8988T (cell line): ENCODE measurements around the gene PLAC8L1.

Experiments
- DNase-seq: peaks from one replicate; pipeline ENCODE4 v3.0.0; 2011

PLAC8L1 gene

GRCh38 chr5:146078566-146078965 lies 26.8 kb downstream of the PLAC8L1 start:
- DNase-seq = no peak

DNA sequence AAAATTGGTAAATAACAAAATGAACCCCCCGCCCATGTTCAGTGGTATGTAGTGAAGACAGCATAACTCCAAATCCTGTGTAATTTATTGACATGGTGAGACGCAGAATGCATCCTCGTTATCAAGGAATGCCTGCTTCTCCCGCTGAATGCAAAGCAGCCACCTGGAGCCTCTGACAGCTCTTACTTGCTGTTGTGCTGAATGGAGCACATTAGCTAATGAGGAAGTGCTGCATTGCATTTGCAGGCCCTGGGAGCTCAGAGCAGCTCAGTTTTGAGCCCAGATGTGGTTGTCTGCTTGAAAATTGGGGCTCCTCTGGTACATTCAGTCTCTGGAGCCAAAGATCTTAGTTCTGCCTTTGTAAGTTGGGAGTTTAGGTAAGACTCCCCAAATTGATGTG lies 28.9 kb downstream of the PLAC8L1 start:
- no peak for DNase-seq

- DNase-seq = no peak
These were observed 29.3 kb downstream of the PLAC8L1 start for GRCh38 chr5:146076028-146076427.

DNA sequence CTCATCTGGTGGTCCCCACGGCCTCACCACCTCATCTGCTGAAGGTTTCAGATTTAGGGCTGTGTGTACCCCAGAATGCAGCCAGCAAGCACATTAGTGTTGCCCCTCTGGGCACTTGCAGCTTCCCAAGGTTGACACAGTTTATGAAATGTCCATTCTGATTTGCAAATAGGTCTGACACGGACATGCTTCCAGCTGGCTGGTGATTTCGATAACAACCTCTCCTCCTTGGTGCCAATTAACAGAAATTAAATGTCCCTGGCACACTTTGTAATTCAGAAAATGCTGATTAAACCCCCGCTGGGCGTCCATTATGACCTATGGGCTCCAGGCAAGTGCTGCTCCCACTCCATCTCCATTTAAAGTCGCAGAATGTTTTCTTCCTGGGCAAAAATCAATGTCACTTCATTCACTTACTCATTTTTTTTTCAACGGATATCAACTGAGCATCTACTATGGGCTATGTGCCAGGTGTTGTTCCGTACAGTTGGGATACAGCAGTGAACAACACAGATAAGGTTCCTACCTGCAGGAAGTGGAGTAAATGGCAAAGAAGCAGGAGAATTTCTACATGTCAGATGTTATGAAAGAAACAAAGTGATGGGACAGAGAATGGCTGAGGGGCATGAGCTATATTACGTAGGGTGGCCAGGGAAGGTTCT lies 32.0 kb downstream of the PLAC8L1 start:
- DNase-seq = no peak

DNA sequence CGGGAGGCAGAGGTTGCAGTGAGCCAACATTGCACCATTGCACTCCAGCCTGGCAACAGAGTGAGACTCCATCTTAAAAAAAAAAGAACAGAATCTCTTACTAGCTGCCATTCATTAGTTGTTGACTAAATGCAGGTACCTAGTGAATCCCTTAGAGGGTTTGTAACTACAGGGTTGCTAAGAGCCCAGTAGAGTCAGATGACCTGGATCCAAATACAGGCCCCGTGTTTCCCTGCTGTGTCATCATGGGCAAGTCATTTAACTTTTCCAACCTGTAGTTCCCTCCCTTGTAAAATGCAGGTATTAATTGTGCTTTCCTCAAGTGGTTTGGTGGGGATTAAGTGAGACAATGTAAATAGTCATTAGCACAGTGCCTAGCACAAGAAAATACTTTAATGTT lies 32.8 kb downstream of the PLAC8L1 start:
- DNase-seq = no peak

DNA sequence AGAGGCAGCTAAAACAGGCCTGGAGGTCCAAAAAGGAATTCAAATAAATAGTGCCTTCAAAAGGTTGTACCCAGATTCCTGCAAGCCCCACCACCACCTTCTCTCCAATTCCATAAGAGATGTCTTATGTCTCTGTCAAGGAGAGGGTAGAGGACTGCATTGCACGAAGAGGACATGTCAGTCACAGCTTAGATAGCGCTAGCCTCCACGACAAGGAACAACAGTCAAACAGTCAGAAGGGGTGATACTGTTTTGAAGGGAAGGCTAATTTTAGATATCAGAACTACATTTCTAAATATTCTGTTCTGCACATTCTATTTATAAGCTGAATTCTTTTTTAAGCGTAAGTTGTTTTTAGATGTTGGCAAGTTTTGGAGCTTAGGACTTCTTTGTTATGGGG lies 34.2 kb downstream of the PLAC8L1 start:
- no peak for DNase-seq

DNA sequence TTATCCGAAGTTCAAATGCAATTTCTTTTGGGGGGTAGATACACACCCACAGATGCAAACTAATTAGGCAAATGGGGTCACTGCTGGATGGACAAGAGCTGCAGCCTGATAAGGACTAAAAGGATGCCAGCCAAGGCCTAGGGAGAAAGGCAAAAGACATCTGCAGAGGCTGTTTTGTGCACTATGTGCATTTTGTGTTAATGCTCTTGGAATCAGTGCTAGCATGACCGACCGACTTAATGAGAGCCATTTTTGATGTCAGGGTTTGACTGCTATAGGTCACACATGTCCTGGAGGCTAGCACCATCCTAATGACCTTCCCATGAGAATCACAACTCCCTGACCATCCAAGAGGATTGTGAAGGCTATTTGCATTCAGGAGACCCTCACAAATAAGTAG lies 34.6 kb downstream of the PLAC8L1 start:
- DNase-seq = no peak

- DNase-seq = no peak
These were observed 35.6 kb downstream of the PLAC8L1 start for GRCh38 chr5:146069780-146070099.

DNA sequence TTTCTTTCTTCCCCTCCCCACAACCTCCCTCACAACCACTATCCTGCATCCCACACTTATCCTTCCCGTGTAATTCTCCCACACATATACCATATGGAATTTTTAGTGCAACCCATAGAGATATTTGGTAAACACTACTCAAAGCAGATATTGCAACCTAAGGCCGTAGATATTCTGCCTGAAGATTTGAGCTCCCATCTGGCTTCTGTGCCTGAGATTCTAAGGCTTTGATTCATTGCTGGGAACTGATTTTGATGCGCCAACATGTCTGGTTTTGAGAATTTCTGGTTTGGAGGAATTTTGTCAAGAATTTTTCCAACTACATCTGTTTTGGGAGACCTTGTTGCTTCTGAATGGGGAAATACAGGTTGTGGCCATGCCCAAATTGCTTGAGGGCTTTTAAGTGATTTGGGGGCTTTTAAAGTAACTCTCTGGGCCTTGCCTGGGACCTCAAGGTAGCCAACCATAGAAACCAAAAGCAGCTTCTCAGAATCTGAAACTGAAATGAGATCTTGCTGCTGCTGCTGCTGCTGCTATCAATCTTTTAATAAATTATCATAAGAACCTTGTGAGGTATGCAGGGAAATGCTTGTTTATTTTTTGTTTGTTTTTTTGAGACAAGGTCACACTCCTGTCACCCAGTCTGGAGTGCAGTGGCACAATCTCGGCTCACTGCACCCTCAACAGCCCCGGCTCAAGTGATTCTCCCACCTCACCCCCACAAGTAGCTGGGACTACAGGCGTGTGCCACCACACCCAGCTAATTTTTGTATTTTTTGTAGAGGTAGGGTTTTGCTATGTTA lies 36.2 kb downstream of the PLAC8L1 start:
- DNase-seq = no peak

- DNase-seq = no peak
These were observed 37.2 kb downstream of the PLAC8L1 start for GRCh38 chr5:146068206-146068605.

GRCh38 chr5:146066968-146067367 lies 38.4 kb downstream of the PLAC8L1 start:
- no peak for DNase-seq

DNA sequence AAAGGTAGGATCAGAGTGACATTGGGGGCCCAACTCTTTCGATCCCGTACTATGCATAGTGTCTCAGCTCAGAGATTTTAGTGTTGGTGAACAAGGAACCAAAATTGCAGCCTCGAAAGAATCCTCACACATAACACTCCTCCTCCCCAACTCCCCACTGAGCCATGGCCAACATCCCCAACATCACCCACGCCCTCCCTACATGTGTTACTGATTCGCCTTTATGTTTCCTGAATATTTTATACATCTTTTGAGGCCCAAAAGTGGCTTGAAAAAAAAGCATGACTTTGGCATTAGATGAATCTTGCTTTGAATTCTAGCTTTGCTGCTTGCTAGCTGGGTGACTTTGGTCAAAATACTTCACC lies 45.2 kb downstream of the PLAC8L1 start:
- no peak for DNase-seq

DNA sequence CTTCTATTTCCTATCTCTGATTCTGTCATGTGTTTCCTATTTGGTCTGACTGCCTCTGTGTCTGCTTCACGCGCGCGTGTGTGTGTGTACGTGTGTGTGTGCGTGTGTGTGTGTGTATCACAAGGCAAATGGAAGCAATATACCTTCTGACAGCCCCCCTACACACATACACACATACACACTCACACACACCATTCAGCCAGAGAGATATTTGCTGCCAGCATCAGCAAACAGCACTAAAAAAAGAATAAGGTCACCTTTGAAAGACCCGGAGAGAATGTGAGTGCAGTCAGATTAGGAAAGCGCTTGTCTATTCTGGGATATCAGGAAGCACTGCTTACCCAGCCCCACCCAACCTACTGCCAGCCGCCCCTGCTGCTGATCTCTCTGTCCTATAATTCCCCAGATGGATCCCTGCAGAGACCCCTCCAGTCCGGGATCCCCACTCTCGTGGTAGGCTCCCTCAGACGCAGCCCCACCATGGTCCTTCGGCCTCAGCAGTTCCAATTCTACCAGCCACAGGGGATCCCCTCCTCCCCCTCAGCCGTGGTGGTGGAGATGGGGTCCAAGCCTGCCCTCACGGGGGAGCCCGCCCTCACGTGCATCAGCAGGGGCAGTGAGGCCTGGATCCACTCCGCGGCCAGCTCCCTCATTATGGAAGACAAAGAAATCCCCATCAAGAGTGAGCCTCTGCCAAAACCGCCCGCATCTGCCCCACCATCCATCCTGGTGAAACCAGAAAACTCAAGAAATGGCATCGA lies 45.7 kb downstream of the PLAC8L1 start:
- DNase-seq = no peak

GRCh38 chr5:146055432-146055831 lies 49.9 kb downstream of the PLAC8L1 start:
- DNase-seq = no peak

DNA sequence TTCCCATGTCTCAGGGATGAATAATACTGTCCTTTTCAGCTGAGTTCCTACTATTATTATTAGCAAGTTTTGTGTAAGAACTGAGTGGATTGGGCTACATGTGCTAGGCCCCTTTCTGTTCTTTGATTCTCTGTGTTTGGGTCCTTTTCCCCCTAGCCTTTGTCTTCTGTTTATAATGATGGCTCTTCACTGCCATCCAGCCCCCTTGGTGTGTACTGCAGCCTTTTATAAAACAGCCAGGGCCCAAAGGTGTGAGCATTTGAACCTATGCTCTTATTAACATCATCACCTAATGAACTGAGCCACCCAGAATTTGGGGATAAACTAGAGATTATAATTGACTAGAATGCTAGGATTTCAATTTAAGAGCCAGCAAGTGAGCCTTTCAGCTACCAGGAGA lies 52.6 kb downstream of the PLAC8L1 start:
- no peak for DNase-seq

DNA sequence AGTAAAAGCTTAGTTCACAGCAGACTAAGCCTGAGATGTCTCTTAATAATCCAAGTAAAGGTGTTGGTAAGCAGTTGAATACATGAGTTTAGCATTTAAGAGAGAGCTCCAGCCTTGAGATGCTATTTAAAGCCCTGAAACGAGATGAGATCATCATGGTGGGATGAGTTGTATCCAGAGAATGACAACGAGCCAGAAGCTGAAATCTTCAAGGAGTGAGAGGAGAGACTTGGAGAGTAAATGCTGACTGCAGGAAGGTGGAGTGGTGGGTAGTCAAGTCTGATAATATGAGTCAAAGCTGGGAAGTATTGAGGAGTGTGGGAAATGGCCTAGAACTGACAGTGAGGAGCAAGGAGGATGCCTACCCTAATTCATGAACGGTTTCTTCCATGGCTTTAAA lies 53.7 kb downstream of the PLAC8L1 start:
- no peak for DNase-seq

- no peak for DNase-seq
These were observed 55.3 kb downstream of the PLAC8L1 start for GRCh38 chr5:146050086-146050485.

DNA sequence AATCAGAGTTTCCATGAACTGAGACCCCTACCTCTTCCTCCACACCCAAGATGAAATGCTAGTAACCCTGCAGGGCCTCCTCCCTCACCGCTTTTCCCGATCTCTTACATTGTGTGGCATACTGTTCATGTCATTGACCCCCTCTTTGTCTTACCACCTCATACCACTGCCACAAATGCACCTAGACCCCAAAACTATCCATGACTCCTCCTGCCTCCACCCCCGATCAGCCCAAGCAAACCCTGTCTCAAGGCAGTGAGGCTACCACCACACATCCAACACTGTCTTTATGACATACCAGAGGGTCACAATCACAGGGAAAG lies 55.7 kb downstream of the PLAC8L1 start:
- DNase-seq = no peak

GRCh38 chr5:146048994-146049703 lies 56.2 kb downstream of the PLAC8L1 start:
- DNase-seq = no peak

DNA sequence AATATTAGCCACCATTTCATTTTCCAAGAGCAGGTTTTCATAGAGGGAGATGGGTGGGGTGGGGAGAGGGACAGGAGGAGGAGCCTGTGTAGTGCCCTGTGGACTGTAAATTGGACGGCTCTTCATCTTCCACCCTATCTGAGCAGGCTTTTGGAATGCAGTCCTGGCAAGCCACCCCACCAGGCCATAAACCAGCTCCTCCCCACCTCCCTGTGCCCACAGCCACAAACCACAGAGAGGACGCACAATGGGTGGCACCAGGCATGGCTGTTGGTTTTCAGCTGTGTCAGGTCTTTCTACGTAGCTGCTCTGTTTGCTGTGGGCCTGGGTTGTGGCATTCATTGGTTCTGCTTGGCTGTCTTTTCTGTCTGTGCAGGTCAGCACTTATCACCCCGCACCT lies 58.0 kb downstream of the PLAC8L1 start:
- no peak for DNase-seq

GRCh38 chr5:146043722-146044121 lies 61.7 kb downstream of the PLAC8L1 start:
- no peak for DNase-seq

- no peak for DNase-seq
These were observed 62.6 kb downstream of the PLAC8L1 start for GRCh38 chr5:146042628-146043279.

DNA sequence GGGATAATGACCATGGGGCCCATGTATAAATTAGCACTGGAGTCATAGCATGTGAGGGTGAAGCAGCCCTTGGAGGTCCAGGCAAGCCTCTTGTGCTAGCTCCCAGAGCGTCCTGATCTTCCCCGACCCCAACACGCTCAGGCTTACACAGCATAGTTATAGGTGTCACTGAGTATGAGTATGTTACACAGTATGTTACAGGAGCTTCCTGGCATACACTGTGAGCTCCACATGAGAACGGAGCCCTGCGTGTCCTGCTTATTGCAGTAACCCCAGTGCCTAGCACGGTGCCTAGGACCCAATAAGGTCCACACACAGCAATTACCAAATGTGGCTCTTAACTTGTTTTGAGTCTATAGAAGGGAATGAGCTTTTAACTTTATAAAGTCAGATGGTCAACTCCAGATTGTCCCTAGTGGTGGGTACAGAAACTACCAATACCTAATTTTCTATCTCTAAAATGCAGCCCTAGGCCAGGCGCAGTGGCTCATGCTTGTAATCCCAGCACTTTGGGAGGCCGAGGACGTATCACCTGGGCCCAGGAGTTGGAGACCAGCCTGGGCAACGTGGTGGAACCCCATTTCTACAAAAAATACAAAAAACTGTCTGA lies 64.1 kb downstream of the PLAC8L1 start:
- no peak for DNase-seq
